ENCODE data around the gene NTSR1.

NTSR1 gene

GRCh38 chr20:62694106-62694505, 14.5 kb upstream of the NTSR1 start:
- no peak for DNase-seq (ENCODE audit: low read depth)

- DNase-seq (ENCODE audit: low read depth) = no peak
These were observed 13.8 kb upstream of the NTSR1 start for GRCh38 chr20:62694868-62695267.

- no peak for DNase-seq (ENCODE audit: low read depth)
These were observed 12.9 kb upstream of the NTSR1 start for GRCh38 chr20:62695448-62696414.

GRCh38 chr20:62696434-62696957, 12.1 kb upstream of the NTSR1 start:
- no peak for DNase-seq (ENCODE audit: low read depth)

GRCh38 chr20:62696989-62697388, 11.6 kb upstream of the NTSR1 start:
- DNase-seq (ENCODE audit: low read depth) = no peak

- DNase-seq (ENCODE audit: low read depth) = no peak
These were observed 11.1 kb upstream of the NTSR1 start for GRCh38 chr20:62697468-62697912.

GRCh38 chr20:62698231-62698630, 10.4 kb upstream of the NTSR1 start:
- no peak for DNase-seq (ENCODE audit: low read depth)

- no peak for DNase-seq (ENCODE audit: low read depth)
These were observed 9.3 kb upstream of the NTSR1 start for GRCh38 chr20:62699296-62699695.

- DNase-seq (ENCODE audit: low read depth) = no peak
These were observed 8.9 kb upstream of the NTSR1 start for GRCh38 chr20:62699741-62700140.

GRCh38 chr20:62700261-62700930, 8.2 kb upstream of the NTSR1 start:
- DNase-seq (ENCODE audit: low read depth) = no peak

GRCh38 chr20:62701161-62702012, 7.2 kb upstream of the NTSR1 start:
- no peak for DNase-seq (ENCODE audit: low read depth)

- DNase-seq (ENCODE audit: low read depth) = no peak
These were observed 6.7 kb upstream of the NTSR1 start for GRCh38 chr20:62702013-62702300.

- no peak for DNase-seq (ENCODE audit: low read depth)
These were observed 5.5 kb upstream of the NTSR1 start for GRCh38 chr20:62702895-62703852.

- no peak for DNase-seq (ENCODE audit: low read depth)
These were observed 4.8 kb upstream of the NTSR1 start for GRCh38 chr20:62703853-62704228.

GRCh38 chr20:62704341-62704948, 4.2 kb upstream of the NTSR1 start:
- no peak for DNase-seq (ENCODE audit: low read depth)

- no peak for DNase-seq (ENCODE audit: low read depth)
These were observed 3.0 kb upstream of the NTSR1 start for GRCh38 chr20:62705627-62706026.

GRCh38 chr20:62706344-62706743, 2.3 kb upstream of the NTSR1 start:
- DNase-seq (ENCODE audit: low read depth) = no peak

- DNase-seq (ENCODE audit: low read depth) = no peak
These were observed 1.8 kb upstream of the NTSR1 start for GRCh38 chr20:62706857-62707256.

GRCh38 chr20:62707276-62707920, 1.2 kb upstream of the NTSR1 start:
- DNase-seq (ENCODE audit: low read depth) = no peak

- DNase-seq (ENCODE audit: low read depth) = no peak
These were observed 615 bp upstream of the NTSR1 start for GRCh38 chr20:62707921-62708521.

Measured in activated T-cell treated with anti-CD3 and anti-CD28 coated beads for 1 hour (primary cell).